GM12878 (cell line): ENCODE results near the gene ZNF80. TPM values are rescaled to one million over a fixed set of nuclear protein-coding genes. Genes with fewer than 3 reads are reported as not detected.

ENCODE experiments used
- CEBPB ChIP-seq, 2 experiments: fragments of 150-350 bp in 1 of 2; IDR thresholded peaks; 2 replicates each; pipeline ENCODE4 v1.6.1; 2012 to 2014; ENCODE audit warnings: low read depth in 2 of 2, low read length in 2 of 2, borderline replicate concordance in 1 of 2, inconsistent platforms in 1 of 2
- CEBPZ ChIP-seq: fragments of 150-350 bp; IDR thresholded peaks from 2 replicates; pipeline ENCODE4 v1.6.1; 2016; ENCODE audit warnings: low read depth, low read length
- GATAD2B ChIP-seq: fragments of 450-650 bp; conservative IDR thresholded peaks from 2 replicates; pipeline ENCODE4 v1.6.1; 2017; ENCODE audit warnings: low read depth, mild to moderate bottlenecking, moderate library complexity
- KAT2A ChIP-seq: conservative IDR thresholded peaks from 2 replicates; pipeline ENCODE4 v1.6.1; 2011; ENCODE audit warnings: low read depth, low read length; ENCODE audit not compliant: control insufficient read depth
- PAX8 ChIP-seq: fragments of 450-650 bp; IDR thresholded peaks from 2 replicates; pipeline ENCODE4 v1.6.1; 2017; ENCODE audit warnings: mild to moderate bottlenecking, moderate library complexity
- PKNOX1 ChIP-seq: fragments of 450-650 bp; IDR thresholded peaks from 2 replicates; pipeline ENCODE4 v1.6.1; 2016; ENCODE audit warnings: mild to moderate bottlenecking
- RB1 ChIP-seq: fragments of 450-650 bp; formaldehyde crosslinking; IDR thresholded peaks from 2 replicates; pipeline ENCODE4 v1.6.1; 2017; ENCODE audit warnings: mild to moderate bottlenecking, borderline replicate concordance
- RBBP5 ChIP-seq: fragments of 200-600 bp; sonication (generic); conservative IDR thresholded peaks from 2 replicates; pipeline ENCODE4 v1.6.1; 2016
- SMAD1 ChIP-seq: fragments of 450-650 bp; IDR thresholded peaks from 2 replicates; pipeline ENCODE4 v1.6.1; 2018; ENCODE audit warnings: mild to moderate bottlenecking, low read depth; ENCODE audit not compliant: partially characterized antibody
- SP1 ChIP-seq: IDR thresholded peaks from one replicate; pipeline ENCODE4 v1.6.1; 2011; ENCODE audit warnings: low read depth, low read length
- SRF ChIP-seq, 2 experiments: IDR thresholded peaks; 2 replicates each; pipeline ENCODE4 v1.6.1; 2011; ENCODE audit warnings: low read depth in 2 of 2, low read length in 2 of 2, mild to moderate bottlenecking in 1 of 2, moderate library complexity in 1 of 2
- SUPT20H ChIP-seq: IDR thresholded peaks from 2 replicates; pipeline ENCODE4 v1.6.1; 2011; ENCODE audit warnings: low read depth, mild to moderate bottlenecking, low read length, moderate library complexity, borderline replicate concordance; ENCODE audit not compliant: control insufficient read depth
- TARDBP ChIP-seq: IDR thresholded peaks from 2 replicates; pipeline ENCODE4 v1.6.1; 2016; ENCODE audit warnings: borderline replicate concordance
- ZZZ3 ChIP-seq: IDR thresholded peaks from 2 replicates; pipeline ENCODE4 v1.6.1; 2011; ENCODE audit warnings: low read depth; ENCODE audit not compliant: control insufficient read depth, insufficient read length
- polyA plus RNA-seq, 11 experiments: library from polyadenylated mRNA; depleted of rRNA in 4 of 11; unstranded in 6 of 11; stranded (reverse) in 5 of 11; fragments of >200 nt; fragmentation: Nextera tagmentation in 4 of 11; fragmentation: Illumina TruSeq in 1 of 11; extraction: Ambion mirVana in 4 of 11; extraction: Trizol in 1 of 11; gene quantifications; 1 replicate in 1 of 11; 2 replicates in 10 of 11; pipeline versions ENCODE4 v1.2.1 to v1.2.3, GENCODE V29; 2011 to 2016; ENCODE audit warnings: inconsistent platforms in 2 of 11, missing spikeins in 2 of 11, low read depth in 1 of 11
- total RNA-seq, 4 experiments: library from RNA; depleted of rRNA in 3 of 4; stranded (reverse); fragments of >200 nt in 3 of 4; fragmentation: Illumina TruSeq in 1 of 4; extraction: Trizol in 1 of 4; gene quantifications; 2 replicates each; pipeline versions ENCODE4 v1.2.1 to v1.2.3, GENCODE V29; 2013 to 2021
- TF ChIP-seq, protein P1 (sequence below): fragments of 450-650 bp; formaldehyde crosslinking; IDR thresholded peaks from 2 replicates; pipeline ENCODE4 v1.5.0; 2022; ENCODE audit warnings: mild to moderate bottlenecking, missing genetic modification characterization
- TF ChIP-seq, protein P2 (sequence below): fragments of 450-650 bp; IDR thresholded peaks from 2 replicates; pipeline ENCODE4 v1.6.1; 2018; ENCODE audit warnings: borderline replicate concordance, mild to moderate bottlenecking; ENCODE audit not compliant: partially characterized antibody

The ZNF80 gene
- total and polyA plus RNA-seq, 10 of the 15 experiments (the other 5 are each of a cell fraction or from before 2014, with no cell fraction given) = not detected

DNA sequence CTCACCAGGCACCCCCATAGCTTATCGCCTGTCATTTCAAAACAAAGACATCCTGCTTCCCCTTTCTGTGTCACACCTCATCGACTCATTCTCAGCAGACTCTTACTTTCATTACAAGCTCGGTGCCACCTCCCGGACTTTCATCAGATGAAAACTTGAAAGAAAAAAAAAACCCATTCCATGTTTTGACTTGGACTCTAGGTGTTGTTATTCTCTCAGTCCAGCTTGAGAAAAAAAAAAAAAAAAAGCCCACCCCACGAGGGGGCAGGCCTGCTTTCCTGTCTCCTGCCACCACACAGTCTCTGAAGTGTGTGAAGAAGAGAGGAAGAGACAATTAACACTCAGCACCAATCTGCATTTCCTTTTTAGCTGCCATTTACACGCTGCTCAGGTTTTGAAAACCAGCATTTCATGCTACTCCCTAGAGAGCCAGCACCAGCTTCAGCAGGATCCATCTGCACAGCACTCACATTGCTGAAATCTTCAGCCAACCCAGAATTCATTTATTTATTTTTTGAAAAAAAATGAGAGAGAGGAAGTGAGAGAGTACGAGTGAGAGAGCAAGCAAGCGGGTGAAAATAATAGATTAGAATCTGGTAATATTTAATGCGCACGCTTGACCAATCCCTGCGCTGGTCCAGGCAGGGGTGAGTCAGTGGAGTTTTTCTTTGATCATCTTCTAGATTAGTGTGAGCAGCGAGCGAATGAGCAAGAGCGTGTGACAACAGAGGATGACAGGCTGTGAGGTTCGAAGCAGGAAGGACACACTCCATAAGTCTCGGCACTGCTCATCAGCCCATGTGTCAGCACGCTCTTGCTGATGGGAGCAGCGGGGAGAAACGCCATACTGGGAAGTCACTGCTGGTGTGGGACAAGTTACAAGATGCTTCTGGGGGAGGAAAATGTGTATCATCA is 23.5 kb downstream of the ZNF80 start (continued):
- TF ChIP-seq, protein P1, sequence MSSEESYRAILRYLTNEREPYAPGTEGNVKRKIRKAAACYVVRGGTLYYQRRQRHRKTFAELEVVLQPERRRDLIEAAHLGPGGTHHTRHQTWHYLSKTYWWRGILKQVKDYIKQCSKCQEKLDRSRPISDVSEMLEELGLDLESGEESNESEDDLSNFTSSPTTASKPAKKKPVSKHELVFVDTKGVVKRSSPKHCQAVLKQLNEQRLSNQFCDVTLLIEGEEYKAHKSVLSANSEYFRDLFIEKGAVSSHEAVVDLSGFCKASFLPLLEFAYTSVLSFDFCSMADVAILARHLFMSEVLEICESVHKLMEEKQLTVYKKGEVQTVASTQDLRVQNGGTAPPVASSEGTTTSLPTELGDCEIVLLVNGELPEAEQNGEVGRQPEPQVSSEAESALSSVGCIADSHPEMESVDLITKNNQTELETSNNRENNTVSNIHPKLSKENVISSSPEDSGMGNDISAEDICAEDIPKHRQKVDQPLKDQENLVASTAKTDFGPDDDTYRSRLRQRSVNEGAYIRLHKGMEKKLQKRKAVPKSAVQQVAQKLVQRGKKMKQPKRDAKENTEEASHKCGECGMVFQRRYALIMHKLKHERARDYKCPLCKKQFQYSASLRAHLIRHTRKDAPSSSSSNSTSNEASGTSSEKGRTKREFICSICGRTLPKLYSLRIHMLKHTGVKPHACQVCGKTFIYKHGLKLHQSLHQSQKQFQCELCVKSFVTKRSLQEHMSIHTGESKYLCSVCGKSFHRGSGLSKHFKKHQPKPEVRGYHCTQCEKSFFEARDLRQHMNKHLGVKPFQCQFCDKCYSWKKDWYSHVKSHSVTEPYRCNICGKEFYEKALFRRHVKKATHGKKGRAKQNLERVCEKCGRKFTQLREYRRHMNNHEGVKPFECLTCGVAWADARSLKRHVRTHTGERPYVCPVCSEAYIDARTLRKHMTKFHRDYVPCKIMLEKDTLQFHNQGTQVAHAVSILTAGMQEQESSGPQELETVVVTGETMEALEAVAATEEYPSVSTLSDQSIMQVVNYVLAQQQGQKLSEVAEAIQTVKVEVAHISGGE (CRISPR knock-in tag) = no peak
- TF ChIP-seq PAX8 (no peak), TARDBP (no peak), CEBPB (IDR thresholded peaks at IDR 0.05; ENCODE audit: borderline replicate concordance in 1 of 2, low read depth in 2 of 2, low read length in 2 of 2) (0 out of 4 replicates have a peak, but pooled peaks of 1 of the 2 experiments have one; percentile 60), SP1 (peak; percentile 20), KAT2A (no peak), GATAD2B (no peak), SMAD1 (no peak), SUPT20H (no peak), CEBPZ (no peak), ZZZ3 (no peak), PKNOX1 (peak; percentile 85), RB1 (no peak; the same call in 1 of the 2 replicates), RBBP5 (0 out of 2 replicates have a peak, but pooled peaks have one; percentile 33), SRF (IDR thresholded peaks at IDR 0.05; ENCODE audit: low read depth in 2 of 2, low read length in 2 of 2) (no peak)
- TF ChIP-seq, protein P2, sequence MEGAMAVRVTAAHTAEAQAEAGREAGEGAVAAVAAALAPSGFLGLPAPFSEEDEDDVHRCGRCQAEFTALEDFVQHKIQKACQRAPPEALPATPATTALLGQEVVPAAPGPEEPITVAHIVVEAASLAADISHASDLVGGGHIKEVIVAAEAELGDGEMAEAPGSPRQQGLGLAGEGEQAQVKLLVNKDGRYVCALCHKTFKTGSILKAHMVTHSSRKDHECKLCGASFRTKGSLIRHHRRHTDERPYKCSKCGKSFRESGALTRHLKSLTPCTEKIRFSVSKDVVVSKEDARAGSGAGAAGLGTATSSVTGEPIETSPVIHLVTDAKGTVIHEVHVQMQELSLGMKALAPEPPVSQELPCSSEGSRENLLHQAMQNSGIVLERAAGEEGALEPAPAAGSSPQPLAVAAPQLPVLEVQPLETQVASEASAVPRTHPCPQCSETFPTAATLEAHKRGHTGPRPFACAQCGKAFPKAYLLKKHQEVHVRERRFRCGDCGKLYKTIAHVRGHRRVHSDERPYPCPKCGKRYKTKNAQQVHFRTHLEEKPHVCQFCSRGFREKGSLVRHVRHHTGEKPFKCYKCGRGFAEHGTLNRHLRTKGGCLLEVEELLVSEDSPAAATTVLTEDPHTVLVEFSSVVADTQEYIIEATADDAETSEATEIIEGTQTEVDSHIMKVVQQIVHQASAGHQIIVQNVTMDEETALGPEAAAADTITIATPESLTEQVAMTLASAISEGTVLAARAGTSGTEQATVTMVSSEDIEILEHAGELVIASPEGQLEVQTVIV = no peak
